ENCODE data around the gene CNPY2.

Gene CNPY2

DNA sequence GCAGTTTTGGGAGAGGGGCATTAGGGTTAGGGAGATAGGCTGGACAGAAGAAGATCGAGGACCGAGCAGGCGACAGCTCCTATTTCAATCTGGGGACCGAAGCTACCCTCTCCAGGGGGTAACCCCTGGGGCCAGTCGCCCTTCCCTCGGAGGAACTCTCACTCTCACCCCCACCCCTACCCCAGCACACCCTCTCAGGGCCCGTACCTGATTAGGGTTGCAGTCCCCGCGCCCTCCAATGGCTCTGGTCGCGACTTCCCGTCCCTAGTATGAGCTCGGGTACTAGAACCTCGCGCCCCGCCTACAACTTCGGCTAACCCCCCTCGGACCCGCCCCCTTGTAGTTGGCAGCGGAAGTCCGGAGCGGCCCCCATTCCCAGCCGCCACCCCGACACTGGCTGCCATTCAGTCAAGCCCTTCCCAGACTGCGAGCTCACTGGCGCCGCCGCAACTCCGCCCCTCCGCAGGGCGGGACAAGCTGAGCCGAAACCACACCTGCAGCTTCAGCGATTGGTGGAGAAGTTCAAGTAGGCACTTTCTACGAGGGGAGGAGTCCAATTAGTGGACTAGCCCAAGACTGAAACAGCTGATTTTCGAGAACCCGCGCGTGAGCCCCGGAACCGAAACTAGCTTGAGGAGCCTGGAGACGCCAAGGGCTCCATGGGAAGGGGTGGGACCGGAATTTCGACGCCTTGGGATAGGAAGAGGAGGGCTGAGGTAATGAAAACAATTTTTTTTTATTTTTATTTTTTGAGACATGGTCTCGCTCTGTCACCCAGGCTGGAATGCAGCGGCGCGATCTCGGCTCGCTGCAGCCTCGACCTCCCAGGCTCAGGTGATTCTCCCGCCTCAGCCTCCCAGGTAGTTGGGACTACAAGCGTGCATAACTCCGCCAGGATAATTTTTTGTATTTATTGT, 44.3 kb upstream of the CNPY2 start, which contains the start of gene STAT2:
STAT2 (minus strand) TSS at position 257 of the 917 bp plus-strand sequence. CDS start 3,536 bp downstream, outside the sequence.
- Histone ChIP-seq H2BK5ac (ENCODE audit: low read depth, low read length, poor library complexity, severe bottlenecking) (peak within 1 kb of the TSS; percentile 69), H3K14ac (ENCODE audit: low read length in 2 of 2) (peak within 1 kb of the TSS in 1 of 2 experiments; percentile 64), H3K4me2 (ENCODE audit: low read length, poor library complexity, severe bottlenecking) (peak within 1 kb of the TSS; percentile 67), H3K27ac (ENCODE audit: low read length, poor library complexity, severe bottlenecking) (peak within 1 kb of the TSS; percentile 86), H3K4me3 (ENCODE audit: insufficient read depth in 1 of 2, low read depth in 1 of 2, low read length in 2 of 2) (peak within 1 kb of the TSS; percentile 84 to 96), H3K36me3 (ENCODE audit: control insufficient read depth in 1 of 2, insufficient read depth in 2 of 2, low read depth in 1 of 2, low read length in 2 of 2) (peaks cover 12 to 23% of the 10 kb centered on the region in 2 experiments), H3K9me3 (ENCODE audit: control insufficient read depth, low read length) (no peaks in the 10 kb centered on the region), H4K8ac (ENCODE audit: low read length) (peak within 1 kb of the TSS; percentile 92), H2BK12ac (ENCODE audit: low read length in 2 of 2) (peak within 1 kb of the TSS in 1 of 2 experiments; percentile 49), H3K9ac (ENCODE audit: low read length) (peak within 1 kb of the TSS; percentile 98), H2AFZ (ENCODE audit: low read depth, low read length) (peak within 1 kb of the TSS; percentile 62), H3K23ac (ENCODE audit: low read length in 2 of 2) (no peak within 1 kb of the TSS), H2AK5ac (ENCODE audit: low read length, severe bottlenecking) (peak within 1 kb of the TSS; percentile 89), H2BK120ac (ENCODE audit: low read depth, low read length) (no peak within 1 kb of the TSS), H3K18ac (ENCODE audit: low read depth in 1 of 2, low read length in 2 of 2) (peak within 1 kb of the TSS; percentile 77 to 86), H2BK15ac (ENCODE audit: low read depth, poor library complexity, severe bottlenecking) (peak within 1 kb of the TSS; percentile 85), H4K91ac (ENCODE audit: low read length) (peak within 1 kb of the TSS; percentile 71), H3K79me1 (replicated peaks; ENCODE audit: low read length, poor library complexity, severe bottlenecking) (peaks cover 12% of the 10 kb centered on the region), H3K4me1 (ENCODE audit: control insufficient read depth, insufficient read depth, low read depth, low read length) (peaks cover 2% of the 10 kb centered on the region), H3K27me3 (ENCODE audit: control insufficient read depth in 1 of 2, insufficient read depth in 1 of 2, low read length in 2 of 2) (no peaks in the 10 kb centered on the region), H3K4ac (ENCODE audit: low read depth in 1 of 2, low read length in 2 of 2) (peak within 1 kb of the TSS in 1 of 2 experiments; percentile 81)
- WGBS = under 1% methylated on average over 54 of the region's 54 CpGs
- peak; percentile 100 for DNase-seq

GRCh38 chr12:56358836-56359532, 43.2 kb upstream of the CNPY2 start:
- WGBS = 20% methylated on average over 1 of the region's 1 CpG
- Histone ChIP-seq H3K4me1 (ENCODE audit: control insufficient read depth, insufficient read depth, low read depth, low read length) (peaks cover 2% of the 10 kb centered on the region), H3K18ac (ENCODE audit: low read depth in 1 of 2, low read length in 2 of 2) (no peak overlapping the region), H3K79me1 (replicated peaks; ENCODE audit: low read length, poor library complexity, severe bottlenecking) (peaks cover 22% of the 10 kb centered on the region), H3K36me3 (ENCODE audit: control insufficient read depth in 1 of 2, insufficient read depth in 2 of 2, low read depth in 1 of 2, low read length in 2 of 2) (peaks cover 24 to 34% of the 10 kb centered on the region in 2 experiments), H3K9ac (ENCODE audit: low read length) (peak overlapping the region; percentile 98), H2BK120ac (ENCODE audit: low read depth, low read length) (no peak overlapping the region), H3K4ac (ENCODE audit: low read depth in 1 of 2, low read length in 2 of 2) (no peak overlapping the region), H2BK12ac (ENCODE audit: low read length in 2 of 2) (no peak overlapping the region), H3K4me2 (ENCODE audit: low read length, poor library complexity, severe bottlenecking) (peak overlapping the region; percentile 67), H3K14ac (ENCODE audit: low read length in 2 of 2) (no peak overlapping the region), H2AK5ac (ENCODE audit: low read length, severe bottlenecking) (no peak overlapping the region), H2AFZ (ENCODE audit: low read depth, low read length) (no peak overlapping the region), H3K23ac (ENCODE audit: low read length in 2 of 2) (peak overlapping the region in 1 of 2 experiments; percentile 48), H2BK15ac (ENCODE audit: low read depth, poor library complexity, severe bottlenecking) (no peak overlapping the region), H2BK5ac (ENCODE audit: low read depth, low read length, poor library complexity, severe bottlenecking) (no peak overlapping the region), H4K91ac (ENCODE audit: low read length) (no peak overlapping the region), H3K9me3 (ENCODE audit: control insufficient read depth, low read length) (no peaks in the 10 kb centered on the region), H3K27ac (ENCODE audit: low read length, poor library complexity, severe bottlenecking) (peak overlapping the region; percentile 86), H4K8ac (ENCODE audit: low read length) (no peak overlapping the region), H3K4me3 (ENCODE audit: insufficient read depth in 1 of 2, low read depth in 1 of 2, low read length in 2 of 2) (peak overlapping the region; percentile 43 to 96), H3K27me3 (ENCODE audit: control insufficient read depth in 1 of 2, insufficient read depth in 1 of 2, low read length in 2 of 2) (no peaks in the 10 kb centered on the region)
- DNase-seq = peak; percentile 93

- WGBS = 100% methylated on average over 2 of the region's 2 CpGs
These were observed 35.5 kb upstream of the CNPY2 start for GRCh38 chr12:56351325-56351724.

GRCh38 chr12:56350662-56351061, 34.9 kb upstream of the CNPY2 start:
- H2BK15ac ChIP-seq (ENCODE audit: low read depth, poor library complexity, severe bottlenecking) = no peak overlapping the region
- DNase-seq = no peak
- WGBS = 89% methylated on average over 1 of the region's 2 CpGs

More at GRCh38 chr12:56351325-56351724, 35.5 kb upstream of the CNPY2 start:
- no peak overlapping the region for H3K4me2 ChIP-seq (ENCODE audit: low read length, poor library complexity, severe bottlenecking)
- H2BK12ac ChIP-seq (ENCODE audit: low read length in 2 of 2) = no peak overlapping the region
- no peak overlapping the region for H2BK15ac ChIP-seq (ENCODE audit: low read depth, poor library complexity, severe bottlenecking)
- no peak overlapping the region for H4K8ac ChIP-seq (ENCODE audit: low read length)
- no peak overlapping the region for H3K9ac ChIP-seq (ENCODE audit: low read length)
- H3K9me3 ChIP-seq (ENCODE audit: control insufficient read depth, low read length) = no peaks in the 10 kb centered on the region
- H3K4me3 ChIP-seq (ENCODE audit: insufficient read depth in 1 of 2, low read depth in 1 of 2, low read length in 2 of 2) = no peak overlapping the region
- H3K27me3 ChIP-seq (ENCODE audit: control insufficient read depth in 1 of 2, insufficient read depth in 1 of 2, low read length in 2 of 2) = no peaks in the 10 kb centered on the region
- H3K36me3 ChIP-seq (ENCODE audit: control insufficient read depth in 1 of 2, insufficient read depth in 2 of 2, low read depth in 1 of 2, low read length in 2 of 2) = peaks cover 77 to 96% of the 10 kb centered on the region in 2 experiments
- no peak overlapping the region for H2BK5ac ChIP-seq (ENCODE audit: low read depth, low read length, poor library complexity, severe bottlenecking)
- no peak overlapping the region for H3K14ac ChIP-seq (ENCODE audit: low read length in 2 of 2)
- no peak overlapping the region for H2BK120ac ChIP-seq (ENCODE audit: low read depth, low read length)
- H2AK5ac ChIP-seq (ENCODE audit: low read length, severe bottlenecking) = no peak overlapping the region
- no peak for DNase-seq
- H3K27ac ChIP-seq (ENCODE audit: low read length, poor library complexity, severe bottlenecking) = no peak overlapping the region
- H2AFZ ChIP-seq (ENCODE audit: low read depth, low read length) = no peak overlapping the region
- H3K4ac ChIP-seq (ENCODE audit: low read depth in 1 of 2, low read length in 2 of 2) = no peak overlapping the region
- H3K4me1 ChIP-seq (ENCODE audit: control insufficient read depth, insufficient read depth, low read depth, low read length) = no peaks in the 10 kb centered on the region
- H3K23ac ChIP-seq (ENCODE audit: low read length in 2 of 2) = no peak overlapping the region
- peaks cover 38% of the 10 kb centered on the region for H3K79me1 ChIP-seq (replicated peaks; ENCODE audit: low read length, poor library complexity, severe bottlenecking)
- H4K91ac ChIP-seq (ENCODE audit: low read length) = no peak overlapping the region
- no peak overlapping the region for H3K18ac ChIP-seq (ENCODE audit: low read depth in 1 of 2, low read length in 2 of 2)

More at GRCh38 chr12:56350662-56351061, 34.9 kb upstream of the CNPY2 start:
- no peak overlapping the region for H3K4me2 ChIP-seq (ENCODE audit: low read length, poor library complexity, severe bottlenecking)
- H3K23ac ChIP-seq (ENCODE audit: low read length in 2 of 2) = no peak overlapping the region
- peaks cover 31% of the 10 kb centered on the region for H3K79me1 ChIP-seq (replicated peaks; ENCODE audit: low read length, poor library complexity, severe bottlenecking)
- no peak overlapping the region for H4K91ac ChIP-seq (ENCODE audit: low read length)
- H4K8ac ChIP-seq (ENCODE audit: low read length) = no peak overlapping the region
- H3K18ac ChIP-seq (ENCODE audit: low read depth in 1 of 2, low read length in 2 of 2) = no peak overlapping the region
- no peak overlapping the region for H3K14ac ChIP-seq (ENCODE audit: low read length in 2 of 2)
- H2BK120ac ChIP-seq (ENCODE audit: low read depth, low read length) = no peak overlapping the region
- no peak overlapping the region for H3K27ac ChIP-seq (ENCODE audit: low read length, poor library complexity, severe bottlenecking)
- H3K4me1 ChIP-seq (ENCODE audit: control insufficient read depth, insufficient read depth, low read depth, low read length) = no peaks in the 10 kb centered on the region
- no peak overlapping the region for H2AK5ac ChIP-seq (ENCODE audit: low read length, severe bottlenecking)
- peaks cover 76 to 96% of the 10 kb centered on the region in 2 experiments for H3K36me3 ChIP-seq (ENCODE audit: control insufficient read depth in 1 of 2, insufficient read depth in 2 of 2, low read depth in 1 of 2, low read length in 2 of 2)
- no peak overlapping the region for H2BK12ac ChIP-seq (ENCODE audit: low read length in 2 of 2)
- H3K27me3 ChIP-seq (ENCODE audit: control insufficient read depth in 1 of 2, insufficient read depth in 1 of 2, low read length in 2 of 2) = no peaks in the 10 kb centered on the region
- H3K9me3 ChIP-seq (ENCODE audit: control insufficient read depth, low read length) = no peaks in the 10 kb centered on the region
- H2BK5ac ChIP-seq (ENCODE audit: low read depth, low read length, poor library complexity, severe bottlenecking) = no peak overlapping the region
- H3K9ac ChIP-seq (ENCODE audit: low read length) = no peak overlapping the region
- H2AFZ ChIP-seq (ENCODE audit: low read depth, low read length) = no peak overlapping the region
- no peak overlapping the region for H3K4ac ChIP-seq (ENCODE audit: low read depth in 1 of 2, low read length in 2 of 2)
- H3K4me3 ChIP-seq (ENCODE audit: insufficient read depth in 1 of 2, low read depth in 1 of 2, low read length in 2 of 2) = no peak overlapping the region

All from mesenchymal stem cell (in vitro differentiated cells and primary cell).